ENCODE data around the gene PRDX2. TPM values are rescaled to one million over a fixed set of nuclear protein-coding genes. Genes with fewer than 3 reads are reported as not detected.

PRDX2 gene
- polyA plus RNA-seq, 1 of the 3 experiments (the other 2 are of a cell fraction) = 341 TPM

DNA sequence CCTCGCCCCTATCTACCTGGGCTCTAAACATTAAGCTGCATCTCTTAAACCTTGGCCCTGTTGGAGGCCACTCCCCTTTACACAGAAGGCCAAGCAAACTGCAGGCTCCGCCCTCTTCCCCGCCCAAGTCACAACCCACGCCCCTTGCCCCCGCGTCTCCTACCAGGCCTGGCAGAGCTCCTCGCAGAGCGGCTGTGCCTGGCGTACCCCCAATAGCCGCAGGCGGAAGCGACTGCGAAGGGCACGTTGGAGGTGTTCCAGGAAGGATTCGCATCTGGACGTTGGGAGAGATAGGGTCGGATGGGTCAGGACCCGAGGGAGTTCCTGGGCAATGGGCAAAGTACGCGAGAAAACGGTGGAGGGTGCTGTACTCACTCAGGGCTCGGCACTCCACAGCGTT lies 26.9 kb upstream of the PRDX2 start (continued):
- peak; percentile 84 for TF ChIP-seq CHD2 (IDR thresholded peaks at IDR 0.05; ENCODE audit: low read length, partially characterized antibody)
- TF ChIP-seq RXRA (IDR thresholded peaks at IDR 0.05; ENCODE audit: borderline replicate concordance, low read depth) = no peak
- TF ChIP-seq USF1 (IDR thresholded peaks at IDR 0.05; ENCODE audit: borderline replicate concordance, low read depth) = no peak
- no peak for TF ChIP-seq EZH2phosphoT487 (IDR thresholded peaks at IDR 0.05; ENCODE audit: borderline replicate concordance, low read depth)
- 0 out of 2 replicates have a peak, but pooled peaks have one; percentile 11 for TF ChIP-seq NFIC (IDR thresholded peaks at IDR 0.05; ENCODE audit: borderline replicate concordance)
- peak; percentile 29 for TF ChIP-seq RAD21 (IDR thresholded peaks at IDR 0.05; ENCODE audit: low read length)
- no peak for TF ChIP-seq SMC3 (IDR thresholded peaks at IDR 0.05; ENCODE audit: low read depth, low read length)
- peak; percentile 74; the same call in 1 of the 2 replicates for TF ChIP-seq MXI1 (IDR thresholded peaks at IDR 0.05; ENCODE audit: low read depth, low read length)
- TF ChIP-seq, protein P1, sequence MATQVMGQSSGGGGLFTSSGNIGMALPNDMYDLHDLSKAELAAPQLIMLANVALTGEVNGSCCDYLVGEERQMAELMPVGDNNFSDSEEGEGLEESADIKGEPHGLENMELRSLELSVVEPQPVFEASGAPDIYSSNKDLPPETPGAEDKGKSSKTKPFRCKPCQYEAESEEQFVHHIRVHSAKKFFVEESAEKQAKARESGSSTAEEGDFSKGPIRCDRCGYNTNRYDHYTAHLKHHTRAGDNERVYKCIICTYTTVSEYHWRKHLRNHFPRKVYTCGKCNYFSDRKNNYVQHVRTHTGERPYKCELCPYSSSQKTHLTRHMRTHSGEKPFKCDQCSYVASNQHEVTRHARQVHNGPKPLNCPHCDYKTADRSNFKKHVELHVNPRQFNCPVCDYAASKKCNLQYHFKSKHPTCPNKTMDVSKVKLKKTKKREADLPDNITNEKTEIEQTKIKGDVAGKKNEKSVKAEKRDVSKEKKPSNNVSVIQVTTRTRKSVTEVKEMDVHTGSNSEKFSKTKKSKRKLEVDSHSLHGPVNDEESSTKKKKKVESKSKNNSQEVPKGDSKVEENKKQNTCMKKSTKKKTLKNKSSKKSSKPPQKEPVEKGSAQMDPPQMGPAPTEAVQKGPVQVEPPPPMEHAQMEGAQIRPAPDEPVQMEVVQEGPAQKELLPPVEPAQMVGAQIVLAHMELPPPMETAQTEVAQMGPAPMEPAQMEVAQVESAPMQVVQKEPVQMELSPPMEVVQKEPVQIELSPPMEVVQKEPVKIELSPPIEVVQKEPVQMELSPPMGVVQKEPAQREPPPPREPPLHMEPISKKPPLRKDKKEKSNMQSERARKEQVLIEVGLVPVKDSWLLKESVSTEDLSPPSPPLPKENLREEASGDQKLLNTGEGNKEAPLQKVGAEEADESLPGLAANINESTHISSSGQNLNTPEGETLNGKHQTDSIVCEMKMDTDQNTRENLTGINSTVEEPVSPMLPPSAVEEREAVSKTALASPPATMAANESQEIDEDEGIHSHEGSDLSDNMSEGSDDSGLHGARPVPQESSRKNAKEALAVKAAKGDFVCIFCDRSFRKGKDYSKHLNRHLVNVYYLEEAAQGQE (IDR thresholded peaks at IDR 0.05; ENCODE audit: low read depth, low read length) = no peak
- TF ChIP-seq TCF12 (IDR thresholded peaks at IDR 0.05) = no peak
- no peak for TF ChIP-seq FOSL2 (IDR thresholded peaks at IDR 0.05; ENCODE audit: borderline replicate concordance, low read depth)

- Histone ChIP-seq H3K9me3 (no peaks in the 10 kb centered on the region), H3K27ac (ENCODE audit: low read depth in 2 of 2, low read length in 1 of 2) (no peak overlapping the region), H3K4me1 (ENCODE audit: control insufficient read depth in 1 of 2, insufficient read depth in 2 of 2, low read depth in 1 of 2, low read length in 1 of 2) (peaks cover 0 to 8% of the 10 kb centered on the region in 2 experiments; a peak in 1 of 4 replicates), H3K79me2 (ENCODE audit: insufficient read depth) (no peaks in the 10 kb centered on the region), H3K36me3 (replicated peaks in 1 of 2; ENCODE audit: control insufficient read depth in 1 of 2, insufficient read depth in 2 of 2, low read length in 1 of 2) (no peaks in the 10 kb centered on the region), H3K9ac (no peak overlapping the region), H4K20me1 (ENCODE audit: insufficient read depth) (no peaks in the 10 kb centered on the region), H3F3A (replicated peaks; ENCODE audit: insufficient read depth) (no peaks in the 10 kb centered on the region), H2AFZ (ENCODE audit: low read depth) (no peak overlapping the region), H3K4me2 (no peak overlapping the region), H3K9me2 (no peaks in the 10 kb centered on the region), H3K27me3 (ENCODE audit: insufficient read depth) (no peaks in the 10 kb centered on the region), H3K4me3 (ENCODE audit: low read depth in 2 of 2, low read length in 1 of 2) (peak overlapping the region in 1 of 2 experiments; percentile 15; a peak in 1 of 4 replicates)
- DNase-seq = peak; percentile 88
- TF ChIP-seq POLR2AphosphoS5 (IDR thresholded peaks at IDR 0.05; ENCODE audit: low read depth, low read length) (no peak), SMC3 (IDR thresholded peaks at IDR 0.05; ENCODE audit: low read depth, low read length) (peak; percentile 9; the same call in 1 of the 2 replicates), CTCF (IDR thresholded peaks at IDR 0.05) (peak; percentile 48), RAD21 (IDR thresholded peaks at IDR 0.05; ENCODE audit: low read length) (peak; percentile 36), MXI1 (IDR thresholded peaks at IDR 0.05; ENCODE audit: low read depth, low read length) (no peak), RFX5 (IDR thresholded peaks at IDR 0.05; ENCODE audit: low read length) (no peak), SIN3A (IDR thresholded peaks at IDR 0.05; ENCODE audit: borderline replicate concordance, low read depth, low read length) (no peak)
- TF ChIP-seq, protein P2, sequence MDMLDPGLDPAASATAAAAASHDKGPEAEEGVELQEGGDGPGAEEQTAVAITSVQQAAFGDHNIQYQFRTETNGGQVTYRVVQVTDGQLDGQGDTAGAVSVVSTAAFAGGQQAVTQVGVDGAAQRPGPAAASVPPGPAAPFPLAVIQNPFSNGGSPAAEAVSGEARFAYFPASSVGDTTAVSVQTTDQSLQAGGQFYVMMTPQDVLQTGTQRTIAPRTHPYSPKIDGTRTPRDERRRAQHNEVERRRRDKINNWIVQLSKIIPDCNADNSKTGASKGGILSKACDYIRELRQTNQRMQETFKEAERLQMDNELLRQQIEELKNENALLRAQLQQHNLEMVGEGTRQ (IDR thresholded peaks at IDR 0.05; ENCODE audit: borderline replicate concordance, low read depth, low read length) = no peak
- TF ChIP-seq, protein P3, sequence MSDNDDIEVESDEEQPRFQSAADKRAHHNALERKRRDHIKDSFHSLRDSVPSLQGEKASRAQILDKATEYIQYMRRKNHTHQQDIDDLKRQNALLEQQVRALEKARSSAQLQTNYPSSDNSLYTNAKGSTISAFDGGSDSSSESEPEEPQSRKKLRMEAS (IDR thresholded peaks at IDR 0.05; ENCODE audit: low read depth) = peak; percentile 50
- TF ChIP-seq, protein P1 (IDR thresholded peaks at IDR 0.05; ENCODE audit: low read depth, low read length) = no peak
- CTCF ChIA-PET = interaction anchor here (0.5 to 5.4 kb wide), 18 partner anchors 11 to 103 kb away, joined by 3 to 48 read pairs (median 4); partner anchors contain the start of genes DNASE2, MAST1, RNASEH2A and THSD8
- WGBS (ENCODE audit: low lambda C conversion rate) = 36% methylated on average over 32 of the region's 46 CpGs
- POLR2A ChIA-PET = no interaction called here
Observed at GRCh38 chr19:12825254-12826131, 23.9 kb upstream of the PRDX2 start.
